Lung (tissue), 12 donors: ENCODE results near the gene RPL12. TPM values are rescaled to one million over a fixed set of nuclear protein-coding genes. Genes with fewer than 3 reads are reported as not detected.

Experiments
- ATAC-seq: fragments of 200-7000 bp; cut with Tn5 transposase; one replicate; pipeline ENCODE4 v1.9.1; 2020; ENCODE audit warnings: moderate number of reproducible peaks; ENCODE audit not compliant: insufficient read depth, low FRiP score
- DNase-seq, 3 donors: peaks; one replicate each; pipeline ENCODE4 v3.0.0-alpha.2; 2013 to 2017
- H3K27ac ChIP-seq, 2 donors: one replicate each; pipeline ENCODE4 v1.5.1; 2013; ENCODE audit warnings: mild to moderate bottlenecking in 2 of 2, moderate library complexity in 2 of 2, control low read depth in 1 of 2, inconsistent platforms in 1 of 2, low read depth in 1 of 2, low read length in 1 of 2
- H3K27me3 ChIP-seq, 3 donors: one replicate each; pipeline ENCODE4 v1.5.1; 2013; ENCODE audit warnings: low read length in 2 of 3; ENCODE audit not compliant: control insufficient read depth in 3 of 3, insufficient read depth in 3 of 3
- H3K36me3 ChIP-seq, 4 donors: one replicate each; pipeline ENCODE4 v1.5.1; 2013; ENCODE audit warnings: low read length in 4 of 4, mild to moderate bottlenecking in 1 of 4, moderate library complexity in 1 of 4; ENCODE audit not compliant: control insufficient read depth in 4 of 4, insufficient read depth in 4 of 4
- H3K4me1 ChIP-seq, 5 donors: one replicate each; pipeline ENCODE4 v1.5.1; 2013; ENCODE audit warnings: low read length in 5 of 5, mild to moderate bottlenecking in 2 of 5, moderate library complexity in 1 of 5; ENCODE audit not compliant: control insufficient read depth in 5 of 5, insufficient read depth in 5 of 5
- H3K4me3 ChIP-seq: one replicate; pipeline ENCODE4 v1.5.1; 2013; ENCODE audit warnings: mild to moderate bottlenecking, control low read depth, moderate library complexity
- H3K9ac ChIP-seq, 2 donors: one replicate each; pipeline ENCODE4 v1.5.1; 2013; ENCODE audit warnings: low read length in 2 of 2, control low read depth in 1 of 2; ENCODE audit not compliant: insufficient read depth in 1 of 2
- H3K9me3 ChIP-seq, 4 donors: one replicate each; pipeline ENCODE4 v1.5.1; 2013; ENCODE audit warnings: low read length in 3 of 4, mild to moderate bottlenecking in 1 of 4, moderate library complexity in 1 of 4; ENCODE audit not compliant: control insufficient read depth in 4 of 4, insufficient read depth in 3 of 4
- CTCF ChIP-seq: IDR thresholded peaks from 2 replicates; pipeline ENCODE4 v1.5.1; 2012; ENCODE audit warnings: mild to moderate bottlenecking; ENCODE audit errors: control extremely low read depth, extremely low read depth
- WGBS, 2 donors: extraction: QIAGEN DNeasy Blood & Tissue Kit; methylation state at CpG; one replicate each; pipeline ENCODE4 v1.1.7; 2013; 5-methylcytosine and 5-hydroxymethylcytosine counted together
- polyA plus RNA-seq, 2 donors: library from polyadenylated mRNA; stranded (reverse); fragments of 200-250 nt; gene quantifications; one replicate each; pipeline ENCODE4 v1.2.1, GENCODE V29; 2013
- total RNA-seq, 2 donors: library from RNA; depleted of rRNA in 1 of 2; stranded (reverse); fragments of >200 nt in 1 of 2; gene quantifications; one replicate each; pipeline ENCODE4 v1.2.1, GENCODE V29; 2014 to 2021
- donor health status: control.
- donor health status: control.
- donor health status: Bipolar disorder and iron deficiency.
- donor health status: healthy.
- donor health status: DM: yes; HTN: yes; CAD: no.

RPL12 gene
- total and polyA plus RNA-seq, 4 donors, result 768 to 5,137 (median 1,584) TPM

GRCh38 chr9:127402401-127403090 is 48.7 kb downstream of the RPL12 start:
- H3K4me1 ChIP-seq, result peaks cover 3 to 8% (median 7%) of the 10 kb centered on the region in 5 donors
- DNase-seq (no peak), ATAC-seq (no peak)
- no peak overlapping the region for H3K9ac ChIP-seq
- H3K27ac ChIP-seq, result no peak overlapping the region
- no peaks in the 10 kb centered on the region for H3K27me3 ChIP-seq
- peaks cover 0 to 38% (median 19%) of the 10 kb centered on the region in 4 donors for H3K36me3 ChIP-seq
- no peak for TF ChIP-seq CTCF
- H3K4me3 ChIP-seq, result no peak overlapping the region
- no peaks in the 10 kb centered on the region for H3K9me3 ChIP-seq
- WGBS, 2 donors, result 64 to 84% methylated on average over 18 of the region's 18 CpGs

- H3K9ac ChIP-seq, result no peak overlapping the region
- no peak overlapping the region for H3K4me3 ChIP-seq
- no peaks in the 10 kb centered on the region for H3K9me3 ChIP-seq
- no peak overlapping the region for H3K27ac ChIP-seq
- DNase-seq (no peak), ATAC-seq (no peak)
- TF ChIP-seq CTCF, result no peak
- peaks cover 0 to 12% (median 7%) of the 10 kb centered on the region in 5 donors for H3K4me1 ChIP-seq
- peaks cover 0 to 24% (median 7%) of the 10 kb centered on the region in 4 donors for H3K36me3 ChIP-seq
- no peaks in the 10 kb centered on the region for H3K27me3 ChIP-seq
- 96 to 97% methylated on average over 14 of the region's 14 CpGs for WGBS, 2 donors
Measured at GRCh38 chr9:127399736-127400269, 51.4 kb downstream of the RPL12 start.

GRCh38 chr9:127398715-127399400 is 52.3 kb downstream of the RPL12 start:
- Histone ChIP-seq H3K9me3 (no peaks in the 10 kb centered on the region), H3K4me1 (peaks cover 0 to 12% (median 7%) of the 10 kb centered on the region in 5 donors), H3K9ac (no peak overlapping the region), H3K4me3 (no peak overlapping the region), H3K27me3 (no peaks in the 10 kb centered on the region), H3K27ac (no peak overlapping the region), H3K36me3 (peaks cover 0 to 14% (median 3%) of the 10 kb centered on the region in 4 donors)
- ATAC-seq (no peak), DNase-seq (no peak)
- 86 to 94% methylated on average over 13 of the region's 13 CpGs for WGBS, 2 donors
- no peak for TF ChIP-seq CTCF
